ENCODE measurements around the gene ELL. TPM values are rescaled to one million over a fixed set of nuclear protein-coding genes. Genes with fewer than 3 reads are reported as not detected.

ELL gene
- total RNA-seq, 1 donor from 2014 or later: 9.7 TPM

GRCh38 chr19:18475004-18475453, 46.8 kb downstream of the ELL start:
- TF ChIP-seq CTCF (IDR thresholded peaks at IDR 0.05; ENCODE audit: insufficient read depth, low read length, severe bottlenecking): no peak
- Histone ChIP-seq H3K36me3 (ENCODE audit: control insufficient read depth, insufficient read depth, low read length) (peaks cover 11% of the 10 kb centered on the region), H3K27me3 (ENCODE audit: control insufficient read depth, insufficient read depth, low read length) (no peaks in the 10 kb centered on the region), H3K4me3 (ENCODE audit: low read depth, low read length) (no peak overlapping the region)
- FAIRE-seq (no peak), DNase-seq (ENCODE audit: low read depth) (no peak)

- TF ChIP-seq CTCF (IDR thresholded peaks at IDR 0.05; ENCODE audit: insufficient read depth, low read length, severe bottlenecking): no peak
- Histone ChIP-seq H3K27me3 (ENCODE audit: control insufficient read depth, insufficient read depth, low read length) (no peaks in the 10 kb centered on the region), H3K4me3 (ENCODE audit: low read depth, low read length) (no peak overlapping the region), H3K36me3 (ENCODE audit: control insufficient read depth, insufficient read depth, low read length) (peaks cover 11% of the 10 kb centered on the region)
- FAIRE-seq (no peak), DNase-seq (ENCODE audit: low read depth) (no peak)
These were observed 47.4 kb downstream of the ELL start for GRCh38 chr19:18474366-18474887.

- FAIRE-seq: no peak
- TF ChIP-seq CTCF (IDR thresholded peaks at IDR 0.05; ENCODE audit: insufficient read depth, low read length, severe bottlenecking): no peak
These were observed 48.2 kb downstream of the ELL start for GRCh38 chr19:18473706-18474087.

GRCh38 chr19:18473003-18473705, 48.7 kb downstream of the ELL start:
- Histone ChIP-seq H3K4me3 (ENCODE audit: low read depth, low read length) (no peak overlapping the region), H3K27me3 (ENCODE audit: control insufficient read depth, insufficient read depth, low read length) (no peaks in the 10 kb centered on the region), H3K36me3 (ENCODE audit: control insufficient read depth, insufficient read depth, low read length) (peaks cover 11% of the 10 kb centered on the region)
- TF ChIP-seq CTCF (IDR thresholded peaks at IDR 0.05; ENCODE audit: insufficient read depth, low read length, severe bottlenecking): no peak
- DNase-seq (ENCODE audit: low read depth) (no peak), FAIRE-seq (no peak)

More at GRCh38 chr19:18473706-18474087, 48.2 kb downstream of the ELL start:
- Histone ChIP-seq H3K4me3 (ENCODE audit: low read depth, low read length) (no peak overlapping the region), H3K27me3 (ENCODE audit: control insufficient read depth, insufficient read depth, low read length) (no peaks in the 10 kb centered on the region), H3K36me3 (ENCODE audit: control insufficient read depth, insufficient read depth, low read length) (peaks cover 11% of the 10 kb centered on the region)
- DNase-seq (ENCODE audit: low read depth): no peak

DNA sequence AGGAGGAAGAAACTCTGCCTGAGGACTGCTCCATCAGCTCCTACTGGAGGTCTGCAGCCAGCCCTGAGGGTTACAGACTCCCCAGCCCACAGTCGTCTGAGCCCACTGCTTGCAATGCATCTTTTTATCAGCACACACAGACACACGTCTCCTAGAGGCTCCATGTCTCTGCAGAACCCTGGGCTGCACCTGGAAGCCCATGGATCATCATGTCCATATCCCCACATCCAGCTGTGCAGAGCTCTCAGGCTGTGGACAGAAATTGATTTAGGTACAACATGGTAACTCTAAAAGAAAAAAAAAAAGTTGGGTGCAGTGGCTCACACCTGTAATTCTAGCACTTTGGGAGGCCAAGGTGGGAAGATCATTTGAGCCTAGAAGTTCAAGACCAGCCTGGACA, 51.1 kb downstream of the ELL start:
- peaks cover 12% of the 10 kb centered on the region for H3K36me3 ChIP-seq (ENCODE audit: control insufficient read depth, insufficient read depth, low read length)
- no peak overlapping the region for H3K4me3 ChIP-seq (ENCODE audit: low read depth, low read length)
- no peak for DNase-seq (ENCODE audit: low read depth)
- no peaks in the 10 kb centered on the region for H3K27me3 ChIP-seq (ENCODE audit: control insufficient read depth, insufficient read depth, low read length)
- TF ChIP-seq CTCF (IDR thresholded peaks at IDR 0.05; ENCODE audit: insufficient read depth, low read length, severe bottlenecking): no peak
- no peak for FAIRE-seq
